Rectal smooth muscle tissue (tissue), 1 donor: Measurements from ENCODE around the gene ENTHD1.

Source experiments
- H3K27ac ChIP-seq: one replicate; pipeline ENCODE4 v1.7.0; 2013; ENCODE audit warnings: low read depth, low read length, inconsistent platforms
- H3K27me3 ChIP-seq: one replicate; pipeline ENCODE4 v1.7.0; 2013; ENCODE audit warnings: low read length; ENCODE audit not compliant: control insufficient read depth, insufficient read depth
- H3K36me3 ChIP-seq: one replicate; pipeline ENCODE4 v1.7.0; 2013; ENCODE audit warnings: low read length; ENCODE audit not compliant: control insufficient read depth, insufficient read depth
- H3K4me1 ChIP-seq: one replicate; pipeline ENCODE4 v1.7.0; 2013; ENCODE audit warnings: low read length; ENCODE audit not compliant: control insufficient read depth, insufficient read depth
- H3K4me3 ChIP-seq: one replicate; pipeline ENCODE4 v1.7.0; 2013; ENCODE audit warnings: low read length
- H3K9ac ChIP-seq: one replicate; pipeline ENCODE4 v1.7.0; 2013; ENCODE audit warnings: low read length

ENTHD1 gene

DNA sequence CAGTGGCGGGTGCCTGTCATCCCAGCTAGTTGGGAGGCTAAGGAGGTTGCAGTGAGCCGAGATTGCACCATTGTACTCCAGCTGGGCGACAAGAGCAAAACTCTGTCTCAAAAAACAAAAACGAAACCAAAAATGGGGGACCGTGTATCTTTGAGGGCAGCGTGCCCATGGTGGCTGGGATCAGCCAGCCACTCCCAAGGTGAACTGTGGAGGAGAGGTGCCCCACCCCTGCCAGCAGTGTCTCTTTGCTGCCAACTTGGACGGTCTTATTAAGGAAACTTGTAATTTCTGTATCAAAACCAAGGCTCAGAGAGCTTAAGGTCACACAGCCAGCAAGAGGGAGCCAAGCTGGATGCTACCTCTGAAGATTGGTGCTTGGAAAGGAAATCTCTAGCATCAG lies 175.4 kb downstream of the ENTHD1 start:
- no peak overlapping the region for H3K9ac ChIP-seq
- no peaks in the 10 kb centered on the region for H3K4me1 ChIP-seq
- H3K4me3 ChIP-seq = no peak overlapping the region
- H3K27me3 ChIP-seq = no peaks in the 10 kb centered on the region
- no peaks in the 10 kb centered on the region for H3K36me3 ChIP-seq
- H3K27ac ChIP-seq = no peak overlapping the region

DNA sequence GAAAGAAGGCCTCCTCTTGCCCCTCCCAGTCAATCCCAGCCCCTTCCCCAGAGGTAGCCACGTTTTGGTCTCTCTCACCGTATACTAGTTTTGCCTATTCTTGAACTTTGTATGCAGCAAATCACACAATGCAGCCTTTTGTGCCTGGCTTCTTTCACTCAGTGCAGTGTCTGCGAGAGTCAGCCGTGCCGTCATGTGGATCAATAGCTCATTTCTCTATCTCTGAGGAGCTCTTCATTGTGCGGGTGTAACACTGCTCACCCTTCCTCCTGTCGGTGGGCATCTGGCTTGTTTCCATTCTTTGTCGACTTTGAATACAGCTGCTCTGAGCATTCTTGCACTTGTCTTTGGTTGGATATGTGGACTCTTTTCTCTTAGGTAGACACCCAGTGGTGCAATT lies 176.5 kb downstream of the ENTHD1 start:
- H3K9ac ChIP-seq = no peak overlapping the region

DNA sequence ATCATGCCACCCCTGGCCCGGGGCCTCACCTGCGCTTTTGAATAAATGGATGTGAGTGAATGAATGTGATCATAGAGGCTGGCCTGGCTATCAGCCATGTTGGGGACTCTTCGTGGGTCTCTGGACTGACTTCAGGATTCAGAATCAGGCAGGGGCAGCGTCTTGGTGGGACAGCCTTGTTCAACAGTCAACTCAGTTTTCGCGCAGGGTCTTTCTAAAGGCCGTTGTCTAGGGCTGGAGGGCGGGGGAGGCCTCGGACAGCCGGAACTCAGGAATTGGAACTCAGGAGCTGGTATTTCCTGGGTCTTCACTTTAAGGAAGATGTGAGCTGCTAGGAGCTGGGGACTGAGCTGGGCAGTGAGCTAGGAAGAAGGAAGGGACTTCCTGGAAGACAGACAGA lies 177.0 kb downstream of the ENTHD1 start:
- Histone ChIP-seq H3K9ac (no peak overlapping the region), H3K36me3 (no peaks in the 10 kb centered on the region), H3K27me3 (no peaks in the 10 kb centered on the region), H3K4me1 (no peaks in the 10 kb centered on the region), H3K4me3 (no peak overlapping the region), H3K27ac (no peak overlapping the region)

More for the DNA sequence above, 176.5 kb downstream of the ENTHD1 start:
- H3K4me3 ChIP-seq = no peak overlapping the region
- H3K27me3 ChIP-seq = no peaks in the 10 kb centered on the region
- no peaks in the 10 kb centered on the region for H3K4me1 ChIP-seq
- H3K27ac ChIP-seq = no peak overlapping the region
- H3K36me3 ChIP-seq = no peaks in the 10 kb centered on the region

DNA sequence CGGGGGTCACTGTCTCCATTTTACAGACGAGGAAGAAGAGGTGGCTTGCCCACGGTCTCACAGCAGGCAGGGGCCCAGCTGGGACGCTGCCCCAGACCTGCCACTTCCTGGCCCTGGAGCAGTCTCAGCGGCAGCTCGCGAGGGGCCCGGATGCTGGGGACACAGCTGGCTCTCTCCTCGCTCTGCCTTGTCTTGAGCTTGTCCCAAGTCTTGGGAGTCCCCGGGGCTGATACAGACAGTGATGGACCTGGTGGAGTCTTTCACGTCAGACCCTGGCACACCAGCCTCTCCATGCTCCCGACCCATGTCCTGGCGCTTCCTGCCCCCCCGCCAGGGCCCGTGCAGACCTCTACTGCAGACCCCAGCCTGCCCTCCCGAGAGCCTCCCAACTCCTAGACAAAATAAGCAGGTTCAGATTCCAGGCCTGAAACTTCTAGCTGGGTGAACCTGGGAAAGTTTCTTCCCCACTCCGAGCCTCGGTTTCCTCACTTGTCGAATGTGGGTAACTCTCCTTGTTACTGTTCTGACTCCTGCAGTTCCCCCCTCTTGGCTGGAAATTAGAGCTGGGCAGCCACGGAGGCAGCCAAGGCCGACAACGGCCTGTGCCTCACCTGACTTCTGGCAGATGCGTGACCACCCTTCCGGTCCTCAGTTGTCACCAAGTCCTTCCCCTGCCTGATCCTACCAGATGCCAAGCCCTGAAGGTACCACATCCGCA lies 177.6 kb downstream of the ENTHD1 start:
- Histone ChIP-seq H3K9ac (no peak overlapping the region), H3K36me3 (no peaks in the 10 kb centered on the region), H3K4me3 (no peak overlapping the region), H3K4me1 (no peaks in the 10 kb centered on the region), H3K27ac (no peak overlapping the region), H3K27me3 (no peaks in the 10 kb centered on the region)

DNA sequence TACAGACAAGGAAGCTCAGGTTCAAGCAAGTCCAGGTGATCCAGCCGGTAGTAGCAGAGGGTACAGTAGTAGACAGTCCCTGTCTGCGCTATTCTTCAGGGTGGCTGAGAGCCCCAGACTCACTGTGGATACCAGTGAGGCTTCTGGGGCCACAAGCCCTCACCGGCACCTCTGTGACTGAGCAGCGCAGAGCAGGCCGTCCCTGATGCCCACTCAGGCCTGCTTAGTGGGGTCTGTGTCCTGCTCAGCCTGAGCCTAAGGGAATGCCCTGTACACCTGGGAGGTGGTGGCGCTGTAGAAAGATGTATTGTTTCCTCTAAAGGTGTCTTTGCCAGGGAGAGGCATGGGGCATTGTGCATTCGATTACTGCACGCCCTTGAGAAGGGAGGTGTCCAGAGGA lies 179.2 kb downstream of the ENTHD1 start:
- no peaks in the 10 kb centered on the region for H3K36me3 ChIP-seq
- H3K9ac ChIP-seq = no peak overlapping the region
- H3K4me3 ChIP-seq = no peak overlapping the region
- H3K27me3 ChIP-seq = no peaks in the 10 kb centered on the region
- no peaks in the 10 kb centered on the region for H3K4me1 ChIP-seq
- H3K27ac ChIP-seq = no peak overlapping the region

DNA sequence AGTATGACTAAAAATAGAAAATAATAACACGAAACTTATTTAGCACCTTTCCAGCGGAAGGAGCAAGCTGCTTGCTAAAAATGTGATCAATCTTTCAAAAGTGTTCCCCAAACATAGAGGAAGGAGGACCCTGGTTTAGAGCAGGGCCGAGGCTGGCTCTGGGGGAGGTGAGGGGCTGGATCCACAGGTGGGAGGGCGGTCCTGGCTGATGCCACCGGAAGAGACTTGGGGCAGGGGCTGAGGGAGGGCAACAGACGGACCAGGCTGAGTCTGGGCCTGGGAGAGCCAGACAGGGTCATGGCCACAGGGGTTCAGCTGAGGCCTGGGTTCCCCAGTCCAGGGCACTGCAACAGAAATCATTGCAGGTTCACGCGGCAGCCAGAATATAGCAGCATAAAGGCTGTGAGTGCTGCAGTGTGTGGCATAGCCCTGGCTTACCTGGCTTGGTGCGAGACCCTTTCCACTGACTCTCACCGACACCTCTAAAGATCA lies 179.7 kb downstream of the ENTHD1 start:
- Histone ChIP-seq H3K27me3 (no peaks in the 10 kb centered on the region), H3K36me3 (no peaks in the 10 kb centered on the region), H3K4me1 (no peaks in the 10 kb centered on the region), H3K27ac (no peak overlapping the region), H3K4me3 (no peak overlapping the region), H3K9ac (no peak overlapping the region)

DNA sequence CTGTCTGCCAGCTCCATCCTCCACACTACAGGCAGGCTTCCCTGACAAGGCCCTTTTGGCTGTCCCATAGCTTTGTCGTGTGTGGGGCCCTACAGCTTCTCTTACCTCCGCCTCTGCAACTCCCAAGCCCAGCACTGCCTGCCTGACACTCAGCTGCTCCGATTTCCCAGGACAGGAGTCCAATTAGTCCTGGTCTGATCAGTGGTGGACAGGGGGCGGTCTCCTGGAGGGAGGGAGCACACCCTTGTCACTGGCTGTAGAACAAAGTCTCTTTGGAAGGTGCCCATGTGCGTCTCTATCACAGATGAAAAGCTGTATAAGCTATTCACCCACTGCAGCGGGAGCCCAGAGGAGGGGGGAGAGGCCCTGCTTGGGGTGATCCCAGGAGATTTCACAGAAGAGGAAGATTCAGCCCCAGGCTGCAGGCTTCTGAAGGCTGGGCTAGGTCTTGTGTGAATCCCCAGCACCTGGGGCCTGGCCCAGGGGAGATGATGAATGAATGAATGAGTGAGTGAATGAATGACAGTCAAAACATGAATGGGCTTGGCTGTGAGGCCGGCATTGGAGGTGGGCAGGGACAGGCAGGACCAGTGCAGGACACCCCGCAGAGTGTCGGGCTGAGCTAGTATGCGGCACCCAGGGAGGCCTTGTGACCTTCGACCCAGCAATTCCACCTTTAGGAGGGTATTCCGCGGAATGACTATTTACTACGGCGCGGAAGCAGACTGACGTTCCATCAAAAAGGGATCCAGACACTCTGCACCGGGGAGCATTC lies 180.6 kb downstream of the ENTHD1 start:
- no peak overlapping the region for H3K27ac ChIP-seq
- no peaks in the 10 kb centered on the region for H3K4me1 ChIP-seq
- no peaks in the 10 kb centered on the region for H3K36me3 ChIP-seq
- H3K27me3 ChIP-seq = no peaks in the 10 kb centered on the region
- H3K4me3 ChIP-seq = no peak overlapping the region
- no peak overlapping the region for H3K9ac ChIP-seq

DNA sequence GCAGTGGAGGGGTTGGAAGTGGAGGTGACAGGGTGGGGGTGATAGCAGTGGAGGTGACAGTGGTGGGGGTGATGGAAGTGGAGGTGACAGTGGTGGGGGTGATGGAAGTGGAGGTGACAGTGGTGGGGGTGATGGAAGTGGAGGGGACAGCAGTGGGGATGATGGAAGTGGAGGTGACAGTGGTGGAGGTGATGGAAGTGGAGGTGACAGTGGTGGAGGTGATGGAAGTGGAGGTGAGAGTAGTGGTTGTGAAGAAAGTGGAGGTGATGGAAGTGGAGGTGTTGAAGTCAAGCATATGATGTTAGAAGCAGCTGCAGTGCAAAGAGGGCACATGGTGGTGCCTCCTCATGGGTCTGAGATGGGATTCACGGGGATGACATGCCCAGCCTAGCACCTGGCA lies 181.5 kb downstream of the ENTHD1 start:
- no peak overlapping the region for H3K27ac ChIP-seq
- H3K4me3 ChIP-seq = no peak overlapping the region
- no peaks in the 10 kb centered on the region for H3K36me3 ChIP-seq
- no peak overlapping the region for H3K9ac ChIP-seq
- H3K27me3 ChIP-seq = no peaks in the 10 kb centered on the region
- no peaks in the 10 kb centered on the region for H3K4me1 ChIP-seq

DNA sequence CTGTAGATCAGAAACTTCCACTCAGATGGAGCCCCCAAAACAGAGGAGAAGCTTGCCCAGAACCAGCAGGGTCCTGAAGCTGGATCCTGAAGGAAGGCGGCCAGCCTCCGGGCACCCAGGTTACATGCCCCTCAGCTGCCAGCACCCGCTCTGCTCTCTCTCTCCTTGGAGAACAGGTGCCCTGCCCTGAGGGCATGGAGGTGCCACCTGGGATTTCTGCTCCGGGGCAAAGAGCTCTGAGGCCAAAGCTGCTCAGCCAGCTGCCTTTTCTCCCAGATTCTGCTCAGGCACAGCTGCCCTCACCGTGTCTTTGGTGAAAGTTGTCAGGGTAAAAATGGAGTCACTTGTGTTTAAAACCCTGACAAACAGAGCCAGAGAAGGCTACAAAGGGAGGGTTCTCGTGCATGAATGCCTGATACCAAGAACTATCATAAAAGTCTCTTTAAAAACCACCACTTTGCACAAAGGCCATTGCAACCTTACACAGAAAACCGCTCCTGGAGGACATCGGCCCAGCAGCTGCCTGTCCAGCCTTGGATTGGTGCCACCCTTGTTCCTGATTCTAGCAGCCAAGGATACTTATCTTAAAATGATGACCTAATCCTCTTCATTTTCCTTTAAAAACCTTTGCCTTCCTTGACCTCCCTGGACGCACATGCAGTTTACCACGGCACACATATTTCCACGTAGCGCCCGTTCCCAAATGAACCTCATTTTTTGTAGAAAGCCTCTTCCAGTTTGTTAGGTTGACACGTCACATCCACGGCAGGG lies 183.0 kb downstream of the ENTHD1 start:
- Histone ChIP-seq H3K4me1 (no peaks in the 10 kb centered on the region), H3K4me3 (no peak overlapping the region), H3K9ac (no peak overlapping the region), H3K27ac (no peak overlapping the region), H3K27me3 (no peaks in the 10 kb centered on the region), H3K36me3 (no peaks in the 10 kb centered on the region)

DNA sequence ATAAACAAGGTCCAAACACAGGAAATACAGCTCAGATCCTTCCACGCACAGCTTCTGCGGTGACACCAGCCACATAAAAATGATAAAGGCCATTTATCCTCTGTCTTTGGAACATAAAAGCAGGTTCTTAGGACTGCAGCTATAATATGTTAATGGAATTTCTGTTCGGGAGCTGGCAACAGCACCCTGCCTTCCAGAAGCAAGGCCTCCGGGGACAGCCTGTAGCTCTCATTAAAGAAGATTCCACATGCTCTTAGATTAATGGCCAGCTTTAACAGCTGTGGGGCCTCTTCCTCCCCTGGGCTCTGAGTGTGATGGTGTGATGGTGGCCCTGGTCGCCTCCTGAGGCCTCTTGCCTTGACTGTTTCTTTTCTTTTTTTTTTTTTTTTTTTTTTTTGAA lies 185.7 kb downstream of the ENTHD1 start:
- Histone ChIP-seq H3K27ac (no peak overlapping the region), H3K9ac (no peak overlapping the region), H3K4me1 (no peaks in the 10 kb centered on the region), H3K36me3 (no peaks in the 10 kb centered on the region), H3K27me3 (no peaks in the 10 kb centered on the region), H3K4me3 (no peak overlapping the region)

DNA sequence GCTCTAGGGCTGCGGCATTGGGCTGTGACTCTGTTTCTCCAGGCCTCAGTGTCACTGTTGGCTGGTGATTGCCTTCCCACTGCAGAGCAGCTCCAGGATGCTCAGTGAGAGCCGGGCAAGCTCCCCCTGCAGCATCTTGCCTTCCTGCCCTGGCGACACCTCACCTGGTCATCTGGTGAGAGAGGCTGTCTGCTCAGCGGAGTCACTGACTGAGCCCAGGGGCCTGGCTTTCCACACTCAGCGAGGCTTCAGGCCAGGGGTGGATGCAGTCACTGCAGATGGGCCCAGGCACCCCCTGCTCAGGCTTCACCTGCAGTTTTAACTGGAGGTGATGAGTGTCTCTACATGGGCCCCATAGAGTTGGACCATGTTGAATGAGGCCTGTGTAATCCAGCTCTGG lies 186.2 kb downstream of the ENTHD1 start:
- Histone ChIP-seq H3K4me1 (no peaks in the 10 kb centered on the region), H3K27me3 (no peaks in the 10 kb centered on the region), H3K9ac (no peak overlapping the region), H3K4me3 (no peak overlapping the region), H3K36me3 (no peaks in the 10 kb centered on the region), H3K27ac (no peak overlapping the region)

DNA sequence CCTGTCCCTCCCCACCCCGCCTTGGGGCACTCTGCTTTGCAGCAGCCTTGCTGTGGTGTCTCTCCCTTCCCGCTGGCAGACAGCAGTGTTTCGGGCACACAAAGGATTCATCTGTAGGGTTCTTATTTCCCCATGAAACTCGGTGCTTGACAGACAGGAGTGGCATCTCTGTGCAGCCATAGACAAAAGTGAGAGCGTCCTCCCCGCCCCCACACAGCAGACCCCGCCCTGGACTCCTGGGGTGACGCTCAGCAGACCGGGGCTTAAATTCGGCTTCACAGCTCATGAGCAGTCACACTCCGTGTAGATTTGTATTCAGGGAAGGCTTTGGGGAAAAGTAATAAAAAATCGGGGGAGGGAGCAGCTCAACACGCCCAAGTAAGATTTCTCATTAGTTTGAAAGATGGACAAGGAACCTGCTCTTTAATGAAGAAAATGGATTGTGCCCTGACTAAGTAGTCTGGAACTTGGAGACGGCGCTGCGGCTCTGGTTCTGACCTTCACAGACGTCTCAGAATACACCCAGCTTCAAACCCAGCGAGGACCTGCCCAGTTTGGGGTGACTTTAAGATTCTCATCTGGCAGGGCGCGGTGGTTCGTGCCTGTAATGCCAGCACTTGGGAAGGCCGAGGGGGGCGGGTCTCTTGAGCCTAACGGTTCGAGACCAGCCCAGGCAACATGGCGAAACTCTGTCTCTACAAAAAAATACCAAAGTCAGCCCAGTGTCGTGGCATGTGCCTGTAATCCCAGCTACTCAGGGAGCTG lies 187.0 kb downstream of the ENTHD1 start:
- no peaks in the 10 kb centered on the region for H3K4me1 ChIP-seq
- no peak overlapping the region for H3K9ac ChIP-seq
- H3K36me3 ChIP-seq = no peaks in the 10 kb centered on the region
- no peak overlapping the region for H3K27ac ChIP-seq
- H3K27me3 ChIP-seq = no peaks in the 10 kb centered on the region
- H3K4me3 ChIP-seq = no peak overlapping the region
